HCT116 (cell line): ENCODE results near the gene ZCCHC24. TPM values are rescaled to one million over a fixed set of nuclear protein-coding genes. Genes with fewer than 3 reads are reported as not detected.

ENCODE experiments used
- ATAC-seq: fragments of 200-7000 bp; cut with Tn5 transposase; 2 replicates; pipeline ENCODE4 v1.9.1; 2020; ENCODE audit warnings: mild to moderate bottlenecking, moderate library complexity
- BruUV-seq: library from RNA; stranded (reverse); fragments of 400-500 nt; replicated peaks from 2 replicates; lab custom pipeline; 2021; lab: Mats Ljungman, UMichigan
- CTCF ChIA-PET: fragments of 300-600 bp; sonication (Branson Sonifier 250); formaldehyde crosslinking; loops from one replicate; lab custom pipeline; 2021; ENCODE audit warnings: antibody characterized with exemption; lab: Charles Lee
- POLR2A ChIA-PET: fragments of 300-600, 350-600 bp; sonication (Branson Sonifier 250); formaldehyde crosslinking; loops from one replicate; lab custom pipeline; 2021; ENCODE audit warnings: antibody characterized with exemption; lab: Charles Lee
- RAD21 ChIA-PET, 2 experiments: fragments of 300-600 bp; sonication (Branson Sonifier 250); formaldehyde crosslinking; loops; one replicate each; lab custom pipeline; 2023; ENCODE audit warnings: low total read pairs in 2 of 2; ENCODE audit not compliant: uncharacterized antibody in 2 of 2, unreplicated experiment in 2 of 2, low non-redundant PET in 1 of 2; lab: Charles Lee
- DNase-seq: peaks from one replicate; pipeline ENCODE4 v3.0.0-alpha.2; 2010; ENCODE audit warnings: low read depth, low spot score
- H2AFZ ChIP-seq: fragments of 200-600 bp; shearing (Covaris generic), sonication (generic); 2 replicates; pipeline ENCODE4 v1.6.1; 2017; ENCODE audit warnings: low read depth, mixed run types, mixed read lengths, antibody characterized with exemption, low read length; ENCODE audit not compliant: poor library complexity, severe bottlenecking
- H3K27ac ChIP-seq: 2 replicates; pipeline ENCODE4 v1.5.1; 2012; ENCODE audit warnings: low read depth, low read length
- H3K27me3 ChIP-seq: fragments of 200-600 bp; sonication (generic); 2 replicates; pipeline ENCODE4 v1.6.1; 2016; ENCODE audit warnings: mixed run types, low read length, mixed read lengths; ENCODE audit not compliant: insufficient read depth
- H3K36me3 ChIP-seq, 2 experiments: fragments of 200-500 bp in 1 of 2; fragments of 200-600 bp in 1 of 2; sonication (Bioruptor generic) in 1 of 2; sonication (generic) in 1 of 2; 2 replicates each; pipeline versions ENCODE4 v1.5.1 to v1.6.1; 2014 to 2016; ENCODE audit warnings: low read length in 2 of 2, inconsistent platforms in 1 of 2, mixed read lengths in 1 of 2, mixed run types in 1 of 2; ENCODE audit not compliant: insufficient read depth in 2 of 2, control insufficient read depth in 1 of 2
- H3K4me1 ChIP-seq, 2 experiments: fragments of 200-600 bp in 1 of 2; sonication (generic) in 1 of 2; 2 replicates each; pipeline versions ENCODE4 v1.5.1 to v1.6.1; 2012 to 2017; ENCODE audit warnings: low read length in 2 of 2, inconsistent platforms in 1 of 2, mild to moderate bottlenecking in 1 of 2, mixed read lengths in 1 of 2, mixed run types in 1 of 2, moderate library complexity in 1 of 2; ENCODE audit not compliant: insufficient read depth in 2 of 2, control insufficient read depth in 1 of 2
- H3K4me2 ChIP-seq: fragments of 200-600 bp; sonication (generic); 2 replicates; pipeline ENCODE4 v1.6.1; 2017; ENCODE audit warnings: mixed run types, low read length, mixed read lengths
- H3K4me3 ChIP-seq, 2 experiments: fragments of 200-600 bp in 1 of 2; sonication (generic) in 1 of 2; replicated peaks in 1 of 2; 2 replicates each; pipeline ENCODE4 v1.5.1; 2011 to 2016; ENCODE audit warnings: low read length in 2 of 2, control low read depth in 1 of 2, low read depth in 1 of 2, mild to moderate bottlenecking in 1 of 2, mixed read lengths in 1 of 2, mixed run types in 1 of 2
- H3K79me2 ChIP-seq: fragments of 200-600 bp; sonication (generic); 2 replicates; pipeline ENCODE4 v1.6.1; 2017; ENCODE audit warnings: mild to moderate bottlenecking, mixed run types, low read length, moderate library complexity, mixed read lengths; ENCODE audit not compliant: insufficient read depth
- H3K9ac ChIP-seq: fragments of 200-600 bp; sonication (generic); 2 replicates; pipeline ENCODE4 v1.6.1; 2016; ENCODE audit warnings: low read length, mixed read lengths
- H3K9me2 ChIP-seq: fragments of 200-600 bp; sonication (generic), shearing (Covaris generic); 2 replicates; pipeline ENCODE4 v1.6.1; 2017; ENCODE audit warnings: mixed run types, mild to moderate bottlenecking, moderate library complexity; ENCODE audit not compliant: insufficient read depth
- H3K9me3 ChIP-seq, 2 experiments: fragments of 200-500 bp in 1 of 2; fragments of 200-600 bp in 1 of 2; sonication (Bioruptor generic) in 1 of 2; sonication (generic) in 1 of 2; 2 replicates each; pipeline ENCODE4 v1.6.1; 2014 to 2017; ENCODE audit warnings: low read length in 2 of 2, mixed read lengths in 2 of 2, inconsistent platforms in 1 of 2, low read depth in 1 of 2, mild to moderate bottlenecking in 1 of 2, mixed run types in 1 of 2, moderate library complexity in 1 of 2; ENCODE audit not compliant: control insufficient read depth in 1 of 2, insufficient read depth in 1 of 2
- H4K20me1 ChIP-seq: fragments of 200-600 bp; sonication (generic), shearing (Covaris generic); 2 replicates; pipeline ENCODE4 v1.6.1; 2017; ENCODE audit warnings: mixed run types, mild to moderate bottlenecking, moderate library complexity; ENCODE audit not compliant: insufficient read depth
- ATF3 ChIP-seq: IDR thresholded peaks from 2 replicates; pipeline ENCODE4 v1.6.1; 2012
- EGR1 ChIP-seq: IDR thresholded peaks from 2 replicates; pipeline ENCODE4 v1.6.1; 2012; ENCODE audit warnings: low read depth
- EZH2 ChIP-seq: fragments of 200-600 bp; sonication (generic); IDR thresholded peaks from 2 replicates; pipeline ENCODE4 v1.6.1; 2017; ENCODE audit warnings: antibody characterized with exemption, mixed run types
- EZH2phosphoT487 ChIP-seq: fragments of 200-600 bp; IDR thresholded peaks from 2 replicates; pipeline ENCODE4 v1.6.1; 2018; ENCODE audit warnings: antibody characterized with exemption, borderline replicate concordance
- FOSL1 ChIP-seq: IDR thresholded peaks from 2 replicates; pipeline ENCODE4 v1.6.1; 2012; ENCODE audit warnings: low read depth
- JUND ChIP-seq: IDR thresholded peaks from 2 replicates; pipeline ENCODE4 v1.6.1; 2012
- MAX ChIP-seq: IDR thresholded peaks from 2 replicates; pipeline ENCODE4 v1.6.1; 2012
- POLR2A ChIP-seq: IDR thresholded peaks from 2 replicates; pipeline ENCODE4 v1.7.0; 2011; ENCODE audit warnings: borderline replicate concordance; ENCODE audit not compliant: insufficient read depth, insufficient read length; ENCODE audit errors: extremely low read depth
- POLR2AphosphoS5 ChIP-seq: IDR thresholded peaks from 2 replicates; pipeline ENCODE4 v1.6.1; 2011; ENCODE audit warnings: mild to moderate bottlenecking, low read depth, low read length, moderate library complexity
- RAD21 ChIP-seq: IDR thresholded peaks from 2 replicates; pipeline ENCODE4 v1.6.1; 2012; ENCODE audit warnings: low read depth, mild to moderate bottlenecking
- SP1 ChIP-seq: IDR thresholded peaks from 2 replicates; pipeline ENCODE4 v1.6.1; 2012; ENCODE audit warnings: low read depth
- SRF ChIP-seq: IDR thresholded peaks from 2 replicates; pipeline ENCODE4 v1.6.1; 2012; ENCODE audit warnings: low read depth
- ZBTB33 ChIP-seq: IDR thresholded peaks from 2 replicates; pipeline ENCODE4 v1.6.1; 2011; ENCODE audit warnings: mild to moderate bottlenecking, low read length, moderate library complexity; ENCODE audit not compliant: insufficient replicate concordance; ENCODE audit errors: extremely low read depth
- ZFX ChIP-seq: fragments of 450-650 bp; IDR thresholded peaks from 2 replicates; pipeline ENCODE4 v1.6.1; 2017
- intact Hi-C: fragments of 100-400 bp; cut with micrococcal nuclease; formaldehyde crosslinking; loops from 2 replicates; pipeline ENCODE4 v1.10.0; 2022
- total RNA-seq: library from RNA; stranded (reverse); gene quantifications from one replicate; pipeline ENCODE4 v1.2.1, GENCODE V29; 2021; ENCODE audit not compliant: unreplicated experiment
- TF ChIP-seq, protein P1 (sequence below), 3 experiments: fragments of 200-600 bp in 1 of 3; sonication (generic) in 1 of 3; IDR thresholded peaks in 2 of 3; conservative IDR thresholded peaks in 1 of 3; 2 replicates each; pipeline ENCODE4 v1.5.1; 2012 to 2017; ENCODE audit warnings: low read depth in 2 of 3, low read length in 2 of 3, antibody characterized with exemption in 1 of 3, borderline replicate concordance in 1 of 3, control low read depth in 1 of 3, mild to moderate bottlenecking in 1 of 3, mixed read lengths in 1 of 3, mixed run types in 1 of 3, moderate library complexity in 1 of 3; ENCODE audit not compliant: insufficient read depth in 1 of 3

ZCCHC24 gene
- total RNA-seq, 1 experiment from 2014 or later = 7.0 TPM

DNA sequence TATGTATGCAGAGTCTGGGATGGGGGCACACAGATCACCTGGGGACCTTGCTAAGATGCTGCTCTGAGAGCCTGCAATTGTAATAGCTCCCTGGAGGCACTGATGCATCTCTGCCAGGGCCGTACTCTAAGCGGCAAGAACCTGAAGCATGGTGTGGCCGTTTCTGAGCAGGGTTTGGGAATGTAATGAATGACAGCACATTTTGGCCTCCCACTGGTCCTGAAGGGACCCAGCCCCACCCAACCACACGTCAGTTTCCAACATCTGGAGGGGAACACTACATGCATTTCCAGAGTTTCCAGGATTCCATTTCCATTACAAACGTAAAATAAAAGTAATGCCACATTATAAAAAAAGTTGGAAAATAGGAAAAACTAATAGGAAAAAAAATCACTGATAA is 14.0 kb downstream of the ZCCHC24 start:
- peaks cover 0 to 4% of the 10 kb centered on the region in 2 experiments; a peak in 1 of 4 replicates for H3K36me3 ChIP-seq
- ATAC-seq (no peak), DNase-seq (no peak)
- no peak overlapping the region for H3K4me3 ChIP-seq
- H3K27ac ChIP-seq = no peak overlapping the region
- no peak overlapping the region for H3K4me2 ChIP-seq
- BruUV-seq = no TSS peak
- no peak overlapping the region for H2AFZ ChIP-seq
- peaks cover 0 to 15% of the 10 kb centered on the region in 2 experiments; a peak in 2 of 4 replicates for H3K4me1 ChIP-seq
- no peaks in the 10 kb centered on the region for H3K9me3 ChIP-seq
- ChIA-PET CTCF (no interaction called here), POLR2A (no interaction called here), RAD21 (interaction anchor here in 1 of 2 experiments (0.6 kb wide), 1 partner anchor 15 kb away, joined by 3 read pairs; no protein-coding TSS in a partner anchor)
- no peaks in the 10 kb centered on the region for H3K9me2 ChIP-seq
- H3K27me3 ChIP-seq = no peaks in the 10 kb centered on the region
- H3K9ac ChIP-seq = no peak overlapping the region
- TF ChIP-seq ZBTB33 (no peak), POLR2AphosphoS5 (no peak)
- H3K79me2 ChIP-seq = no peaks in the 10 kb centered on the region
- intact Hi-C loops = no loop called here
- no peaks in the 10 kb centered on the region for H4K20me1 ChIP-seq

- Histone ChIP-seq H3K9ac (no peak overlapping the region), H3K9me3 (no peaks in the 10 kb centered on the region), H3K4me3 (no peak overlapping the region), H3K4me2 (no peak overlapping the region), H3K79me2 (no peaks in the 10 kb centered on the region), H3K9me2 (no peaks in the 10 kb centered on the region), H3K27ac (no peak overlapping the region), H4K20me1 (no peaks in the 10 kb centered on the region), H3K36me3 (peaks cover 0 to 4% of the 10 kb centered on the region in 2 experiments; a peak in 1 of 4 replicates), H2AFZ (no peak overlapping the region), H3K27me3 (no peaks in the 10 kb centered on the region), H3K4me1 (peaks cover 0 to 15% of the 10 kb centered on the region in 2 experiments; a peak in 2 of 4 replicates)
- no TSS peak for BruUV-seq
- ATAC-seq = no peak
- CTCF ChIA-PET = no interaction called here
- DNase-seq = no peak
- intact Hi-C loops = no loop called here
- POLR2A ChIA-PET = no interaction called here
- RAD21 ChIA-PET = no interaction called here
- TF ChIP-seq ATF3 (no peak), ZBTB33 (no peak), FOSL1 (no peak), MAX (no peak), ZFX (no peak), EGR1 (no peak), POLR2A (no peak), JUND (no peak), EZH2 (no peak), SP1 (no peak), RAD21 (no peak), EZH2phosphoT487 (no peak), SRF (no peak), POLR2AphosphoS5 (no peak)
- TF ChIP-seq, protein P1, sequence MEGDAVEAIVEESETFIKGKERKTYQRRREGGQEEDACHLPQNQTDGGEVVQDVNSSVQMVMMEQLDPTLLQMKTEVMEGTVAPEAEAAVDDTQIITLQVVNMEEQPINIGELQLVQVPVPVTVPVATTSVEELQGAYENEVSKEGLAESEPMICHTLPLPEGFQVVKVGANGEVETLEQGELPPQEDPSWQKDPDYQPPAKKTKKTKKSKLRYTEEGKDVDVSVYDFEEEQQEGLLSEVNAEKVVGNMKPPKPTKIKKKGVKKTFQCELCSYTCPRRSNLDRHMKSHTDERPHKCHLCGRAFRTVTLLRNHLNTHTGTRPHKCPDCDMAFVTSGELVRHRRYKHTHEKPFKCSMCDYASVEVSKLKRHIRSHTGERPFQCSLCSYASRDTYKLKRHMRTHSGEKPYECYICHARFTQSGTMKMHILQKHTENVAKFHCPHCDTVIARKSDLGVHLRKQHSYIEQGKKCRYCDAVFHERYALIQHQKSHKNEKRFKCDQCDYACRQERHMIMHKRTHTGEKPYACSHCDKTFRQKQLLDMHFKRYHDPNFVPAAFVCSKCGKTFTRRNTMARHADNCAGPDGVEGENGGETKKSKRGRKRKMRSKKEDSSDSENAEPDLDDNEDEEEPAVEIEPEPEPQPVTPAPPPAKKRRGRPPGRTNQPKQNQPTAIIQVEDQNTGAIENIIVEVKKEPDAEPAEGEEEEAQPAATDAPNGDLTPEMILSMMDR (IDR thresholded peaks at IDR 0.05 in 2 of 3, conservative IDR thresholded peaks at IDR 0.05 in 1 of 3; ENCODE audit: borderline replicate concordance in 1 of 3, insufficient read depth in 1 of 3, low read depth in 2 of 3, low read length in 2 of 3) = no peak
Measured at GRCh38 chr10:79430936-79431335, 14.5 kb downstream of the ZCCHC24 start.
